ENCODE results near the gene RIC8A.

RIC8A gene

GRCh38 chr11:206526-207207, 841 bp upstream of the RIC8A start:
- H2AFZ ChIP-seq (ENCODE audit: low read length) = no peak overlapping the region; the same call in 1 of the 2 replicates

GRCh38 chr11:207863-208180, 314 bp downstream of the RIC8A start:
- H3K79me2 ChIP-seq (ENCODE audit: insufficient read depth, low read length) = peaks cover 73% of the 10 kb centered on the region
- H3K9ac ChIP-seq (ENCODE audit: low read depth, low read length, poor library complexity, severe bottlenecking) = peak overlapping the region; percentile 99
- H3K27me3 ChIP-seq (ENCODE audit: insufficient read depth, low read length, poor library complexity, severe bottlenecking) = no peaks in the 10 kb centered on the region
- H3K4me2 ChIP-seq (ENCODE audit: low read depth, low read length, poor library complexity, severe bottlenecking) = peak overlapping the region; percentile 84
- H3K9me3 ChIP-seq (ENCODE audit: insufficient read depth, low read depth, low read length) = no peaks in the 10 kb centered on the region
- 0 out of 2 replicates have a peak overlapping the region, but pooled peaks have one; percentile 15 for H2AFZ ChIP-seq (ENCODE audit: low read length)
- H3K36me3 ChIP-seq (ENCODE audit: insufficient read depth, low read length) = peaks cover 25% of the 10 kb centered on the region; the same call in 1 of the 2 replicates
- no peaks in the 10 kb centered on the region for H3K9me2 ChIP-seq (replicated peaks; ENCODE audit: low read depth, low read length)
- H3F3A ChIP-seq (ENCODE audit: low read depth) = peaks cover 5% of the 10 kb centered on the region
- peaks cover 36% of the 10 kb centered on the region for H4K20me1 ChIP-seq (ENCODE audit: insufficient read depth, low read length, poor library complexity, severe bottlenecking)
- H3K4me3 ChIP-seq (ENCODE audit: low read length, poor library complexity, severe bottlenecking) = peak overlapping the region; percentile 98
- peaks cover 51% of the 10 kb centered on the region for H3K4me1 ChIP-seq (ENCODE audit: insufficient read depth, low read length, poor library complexity, severe bottlenecking)
- TF ChIP-seq EZH2phosphoT487 (IDR thresholded peaks at IDR 0.05; ENCODE audit: borderline replicate concordance) (no peak), CTCF (conservative IDR thresholded peaks at IDR 0.05; ENCODE audit: low read length) (no peak)

More at GRCh38 chr11:206526-207207, 841 bp upstream of the RIC8A start:
- peak overlapping the region; percentile 78 for H3K4me2 ChIP-seq (ENCODE audit: low read depth, low read length, poor library complexity, severe bottlenecking)
- TF ChIP-seq EZH2phosphoT487 (IDR thresholded peaks at IDR 0.05; ENCODE audit: borderline replicate concordance) (no peak), CTCF (conservative IDR thresholded peaks at IDR 0.05; ENCODE audit: low read length) (no peak)
- peaks cover 36% of the 10 kb centered on the region for H4K20me1 ChIP-seq (ENCODE audit: insufficient read depth, low read length, poor library complexity, severe bottlenecking)
- no peaks in the 10 kb centered on the region for H3K9me2 ChIP-seq (replicated peaks; ENCODE audit: low read depth, low read length)
- H3K9me3 ChIP-seq (ENCODE audit: insufficient read depth, low read depth, low read length) = no peaks in the 10 kb centered on the region
- no peaks in the 10 kb centered on the region for H3K27me3 ChIP-seq (ENCODE audit: insufficient read depth, low read length, poor library complexity, severe bottlenecking)
- H3K9ac ChIP-seq (ENCODE audit: low read depth, low read length, poor library complexity, severe bottlenecking) = peak overlapping the region; percentile 99
- H3F3A ChIP-seq (ENCODE audit: low read depth) = peaks cover 5% of the 10 kb centered on the region
- peak overlapping the region; percentile 98 for H3K4me3 ChIP-seq (ENCODE audit: low read length, poor library complexity, severe bottlenecking)
- H3K79me2 ChIP-seq (ENCODE audit: insufficient read depth, low read length) = peaks cover 62% of the 10 kb centered on the region
- H3K36me3 ChIP-seq (ENCODE audit: insufficient read depth, low read length) = peaks cover 14% of the 10 kb centered on the region; the same call in 1 of the 2 replicates
- H3K4me1 ChIP-seq (ENCODE audit: insufficient read depth, low read length, poor library complexity, severe bottlenecking) = peaks cover 60% of the 10 kb centered on the region

GRCh38 chr11:208181-208916, 841 bp downstream of the RIC8A start:
- Histone ChIP-seq H3F3A (ENCODE audit: low read depth) (peaks cover 5% of the 10 kb centered on the region), H3K9ac (ENCODE audit: low read depth, low read length, poor library complexity, severe bottlenecking) (peak overlapping the region; percentile 99), H3K27me3 (ENCODE audit: insufficient read depth, low read length, poor library complexity, severe bottlenecking) (no peaks in the 10 kb centered on the region), H3K4me1 (ENCODE audit: insufficient read depth, low read length, poor library complexity, severe bottlenecking) (peaks cover 50% of the 10 kb centered on the region), H3K4me3 (ENCODE audit: low read length, poor library complexity, severe bottlenecking) (peak overlapping the region; percentile 98), H3K9me3 (ENCODE audit: insufficient read depth, low read depth, low read length) (no peaks in the 10 kb centered on the region), H3K36me3 (ENCODE audit: insufficient read depth, low read length) (peaks cover 31% of the 10 kb centered on the region; the same call in 1 of the 2 replicates), H2AFZ (ENCODE audit: low read length) (0 out of 2 replicates have a peak overlapping the region, but pooled peaks have one; percentile 63), H3K9me2 (replicated peaks; ENCODE audit: low read depth, low read length) (no peaks in the 10 kb centered on the region), H3K79me2 (ENCODE audit: insufficient read depth, low read length) (peaks cover 73% of the 10 kb centered on the region), H3K4me2 (ENCODE audit: low read depth, low read length, poor library complexity, severe bottlenecking) (peak overlapping the region; percentile 99), H4K20me1 (ENCODE audit: insufficient read depth, low read length, poor library complexity, severe bottlenecking) (peaks cover 36% of the 10 kb centered on the region)
- TF ChIP-seq CTCF (conservative IDR thresholded peaks at IDR 0.05; ENCODE audit: low read length) = no peak
- no peak for TF ChIP-seq EZH2phosphoT487 (IDR thresholded peaks at IDR 0.05; ENCODE audit: borderline replicate concordance)
